ENCODE data around the gene TREM1.
"Not testable (repeated sequence)": the region's sequence is repeated elsewhere in the genome, so short reads cannot be mapped to it uniquely, and the experiment has no call there.

TREM1 gene

GRCh38 chr6:41258196-41258493 lies 28.3 kb downstream of the TREM1 start:
- no peak for DNase-seq (ENCODE audit: low read depth)

GRCh38 chr6:41257369-41258195 lies 28.9 kb downstream of the TREM1 start:
- DNase-seq (ENCODE audit: low read depth), result no peak

GRCh38 chr6:41256383-41256782 lies 30.1 kb downstream of the TREM1 start:
- no peak for DNase-seq (ENCODE audit: low read depth)

- no peak for DNase-seq (ENCODE audit: low read depth)
Measured at GRCh38 chr6:41255638-41256246, 30.7 kb downstream of the TREM1 start.

GRCh38 chr6:41255110-41255509 lies 31.4 kb downstream of the TREM1 start:
- DNase-seq (ENCODE audit: low read depth), result no peak

GRCh38 chr6:41252401-41253169 lies 33.9 kb downstream of the TREM1 start:
- DNase-seq (ENCODE audit: low read depth), result no peak

- no peak for DNase-seq (ENCODE audit: low read depth)
Measured at GRCh38 chr6:41247882-41248705, 38.4 kb downstream of the TREM1 start.

GRCh38 chr6:41247288-41247865 lies 39.1 kb downstream of the TREM1 start:
- no peak for DNase-seq (ENCODE audit: low read depth)

GRCh38 chr6:41246529-41246928 lies 40.0 kb downstream of the TREM1 start:
- DNase-seq (ENCODE audit: low read depth), result not testable (repeated sequence)

- no peak for DNase-seq (ENCODE audit: low read depth)
Measured at GRCh38 chr6:41239467-41240159, 46.9 kb downstream of the TREM1 start.

GRCh38 chr6:41237128-41237527 lies 49.4 kb downstream of the TREM1 start:
- DNase-seq (ENCODE audit: low read depth), result no peak

GRCh38 chr6:41236276-41236675 lies 50.2 kb downstream of the TREM1 start:
- no peak for DNase-seq (ENCODE audit: low read depth)

- no peak for DNase-seq (ENCODE audit: low read depth)
Measured at GRCh38 chr6:41232667-41233066, 53.8 kb downstream of the TREM1 start.

GRCh38 chr6:41231246-41231645 lies 55.2 kb downstream of the TREM1 start:
- DNase-seq (ENCODE audit: low read depth), result no peak

GRCh38 chr6:41229721-41230120 lies 56.8 kb downstream of the TREM1 start:
- DNase-seq (ENCODE audit: low read depth), result no peak

GRCh38 chr6:41228616-41229015 lies 57.9 kb downstream of the TREM1 start:
- no peak for DNase-seq (ENCODE audit: low read depth)

GRCh38 chr6:41228096-41228495 lies 58.4 kb downstream of the TREM1 start, which contains the start of gene TREML4:
TREML4 (plus strand) TSS chr6:41228349; CDS start chr6:41228428, 79 bp downstream.
- DNase-seq (ENCODE audit: low read depth), result no peak

- no peak for DNase-seq (ENCODE audit: low read depth)
Measured at GRCh38 chr6:41226752-41227151, 59.7 kb downstream of the TREM1 start.

GRCh38 chr6:41224800-41225199 lies 61.7 kb downstream of the TREM1 start:
- no peak for DNase-seq (ENCODE audit: low read depth)

Measured in activated gamma-delta T cell treated with anti-CD3 and anti-CD28 coated beads, Interleukin-2, amount 50 U/mL, for 16 hours (primary cell).